Body of pancreas (tissue), 4 donors: ENCODE measurements around the gene MYO5B.

Source experiments
- POLR2A ChIP-seq, 3 donors: fragments of 450-650 bp; IDR thresholded peaks; one replicate each; pipeline ENCODE4 v1.6.1; 2016; ENCODE audit warnings: antibody characterized with exemption in 3 of 3, mild to moderate bottlenecking in 2 of 3
- TF ChIP-seq, protein P1 (sequence below), 7 experiments: fragments of 450-650 bp in 4 of 7; fragments of 200-600 bp in 3 of 7; sonication (generic) in 3 of 7; IDR thresholded peaks; one replicate each; pipeline ENCODE4 v1.5.1; 2016 to 2019; ENCODE audit warnings: antibody characterized with exemption in 7 of 7

DNA sequence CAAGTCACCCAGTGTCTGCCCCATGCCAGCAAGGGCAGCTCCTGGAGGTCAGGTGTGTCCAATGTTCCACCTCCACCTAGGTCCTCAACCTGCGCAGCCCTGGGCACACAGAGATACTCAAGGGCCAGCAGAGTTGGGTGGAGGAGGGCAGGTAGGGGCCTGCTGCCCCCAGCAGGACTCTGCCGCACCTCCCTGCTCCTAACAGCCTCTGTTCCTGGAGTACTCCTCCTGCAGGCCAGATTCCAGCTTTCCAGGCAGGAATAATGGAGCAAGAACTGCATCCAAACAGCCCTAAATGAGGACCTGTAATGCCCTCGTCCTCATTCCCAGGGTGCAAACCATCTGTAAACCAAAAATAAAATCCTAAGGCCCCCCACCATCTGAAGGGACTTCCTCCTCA, 337.2 kb downstream of the MYO5B start:
- TF ChIP-seq, protein P1, sequence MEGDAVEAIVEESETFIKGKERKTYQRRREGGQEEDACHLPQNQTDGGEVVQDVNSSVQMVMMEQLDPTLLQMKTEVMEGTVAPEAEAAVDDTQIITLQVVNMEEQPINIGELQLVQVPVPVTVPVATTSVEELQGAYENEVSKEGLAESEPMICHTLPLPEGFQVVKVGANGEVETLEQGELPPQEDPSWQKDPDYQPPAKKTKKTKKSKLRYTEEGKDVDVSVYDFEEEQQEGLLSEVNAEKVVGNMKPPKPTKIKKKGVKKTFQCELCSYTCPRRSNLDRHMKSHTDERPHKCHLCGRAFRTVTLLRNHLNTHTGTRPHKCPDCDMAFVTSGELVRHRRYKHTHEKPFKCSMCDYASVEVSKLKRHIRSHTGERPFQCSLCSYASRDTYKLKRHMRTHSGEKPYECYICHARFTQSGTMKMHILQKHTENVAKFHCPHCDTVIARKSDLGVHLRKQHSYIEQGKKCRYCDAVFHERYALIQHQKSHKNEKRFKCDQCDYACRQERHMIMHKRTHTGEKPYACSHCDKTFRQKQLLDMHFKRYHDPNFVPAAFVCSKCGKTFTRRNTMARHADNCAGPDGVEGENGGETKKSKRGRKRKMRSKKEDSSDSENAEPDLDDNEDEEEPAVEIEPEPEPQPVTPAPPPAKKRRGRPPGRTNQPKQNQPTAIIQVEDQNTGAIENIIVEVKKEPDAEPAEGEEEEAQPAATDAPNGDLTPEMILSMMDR (IDR thresholded peaks at IDR 0.05) = no peak
- no peak for TF ChIP-seq POLR2A (IDR thresholded peaks at IDR 0.05)
